ENCODE data around the gene RTEL1.

GRCh38 chr20:63618291-63618980 is 39.7 kb upstream of the RTEL1 start:
- TF ChIP-seq CTCF (IDR thresholded peaks at IDR 0.05) = no peak
- TF ChIP-seq RAD21 (IDR thresholded peaks at IDR 0.05; ENCODE audit: low read length) = no peak
- TF ChIP-seq SIN3A (IDR thresholded peaks at IDR 0.05; ENCODE audit: borderline replicate concordance, low read depth, low read length) = no peak
- TF ChIP-seq SMC3 (IDR thresholded peaks at IDR 0.05; ENCODE audit: low read depth, low read length) = no peak
- no peak for TF ChIP-seq POLR2AphosphoS5 (IDR thresholded peaks at IDR 0.05; ENCODE audit: low read depth, low read length)
- no peak for TF ChIP-seq NFIC (IDR thresholded peaks at IDR 0.05; ENCODE audit: borderline replicate concordance)
- TF ChIP-seq PBX3 (IDR thresholded peaks at IDR 0.05) = no peak
- TF ChIP-seq CHD2 (IDR thresholded peaks at IDR 0.05; ENCODE audit: low read length, partially characterized antibody) = no peak

All from SK-N-SH (cell line).